Lower leg skin (tissue), 4 donors: ENCODE data around the gene MARVELD1. TPM values are rescaled to one million over a fixed set of nuclear protein-coding genes. Genes with fewer than 3 reads are reported as not detected.

Experiments used
- DNase-seq, 2 donors: peaks; one replicate each; pipeline ENCODE4 v3.0.0-alpha.2; 2019; ENCODE audit warnings: low spot score in 2 of 2
- H3K4me3 ChIP-seq: fragments of 200-600 bp; sonication (generic); 2 replicates; pipeline ENCODE4 v1.5.1; 2017; ENCODE audit warnings: mild to moderate bottlenecking, low read depth; ENCODE audit not compliant: poor library complexity, severe bottlenecking
- POLR2A ChIP-seq, 2 donors: fragments of 450-650 bp; IDR thresholded peaks; one replicate each; pipeline ENCODE4 v1.6.1; 2016 to 2017; ENCODE audit warnings: antibody characterized with exemption in 2 of 2, mild to moderate bottlenecking in 1 of 2, moderate library complexity in 1 of 2
- WGBS, 2 donors: methylation state at CpG; one replicate each; pipeline ENCODE4 v1.1.5; 2018; 5-methylcytosine and 5-hydroxymethylcytosine counted together
- intact Hi-C: fragments of 100-400 bp; cut with DNase I; formaldehyde crosslinking; loops from one replicate; pipeline ENCODE4 v1.15.0; 2023; ENCODE audit warnings: low total_unique reads
- total RNA-seq, 4 donors: library from RNA; depleted of rRNA; stranded (reverse); fragments of >200 nt; gene quantifications; one replicate each; pipeline ENCODE4 v1.1.0, GENCODE V29; 2016
- TF ChIP-seq, protein P1 (sequence below), 3 donors: fragments of 450-650 bp; IDR thresholded peaks; one replicate each; pipeline ENCODE4 v1.5.1; 2016; ENCODE audit warnings: antibody characterized with exemption in 3 of 3, mild to moderate bottlenecking in 3 of 3, moderate library complexity in 2 of 3

Gene MARVELD1
- total RNA-seq, 4 donors from 2014 or later, result 22.5 to 50.2 (median 30.3) TPM

DNA sequence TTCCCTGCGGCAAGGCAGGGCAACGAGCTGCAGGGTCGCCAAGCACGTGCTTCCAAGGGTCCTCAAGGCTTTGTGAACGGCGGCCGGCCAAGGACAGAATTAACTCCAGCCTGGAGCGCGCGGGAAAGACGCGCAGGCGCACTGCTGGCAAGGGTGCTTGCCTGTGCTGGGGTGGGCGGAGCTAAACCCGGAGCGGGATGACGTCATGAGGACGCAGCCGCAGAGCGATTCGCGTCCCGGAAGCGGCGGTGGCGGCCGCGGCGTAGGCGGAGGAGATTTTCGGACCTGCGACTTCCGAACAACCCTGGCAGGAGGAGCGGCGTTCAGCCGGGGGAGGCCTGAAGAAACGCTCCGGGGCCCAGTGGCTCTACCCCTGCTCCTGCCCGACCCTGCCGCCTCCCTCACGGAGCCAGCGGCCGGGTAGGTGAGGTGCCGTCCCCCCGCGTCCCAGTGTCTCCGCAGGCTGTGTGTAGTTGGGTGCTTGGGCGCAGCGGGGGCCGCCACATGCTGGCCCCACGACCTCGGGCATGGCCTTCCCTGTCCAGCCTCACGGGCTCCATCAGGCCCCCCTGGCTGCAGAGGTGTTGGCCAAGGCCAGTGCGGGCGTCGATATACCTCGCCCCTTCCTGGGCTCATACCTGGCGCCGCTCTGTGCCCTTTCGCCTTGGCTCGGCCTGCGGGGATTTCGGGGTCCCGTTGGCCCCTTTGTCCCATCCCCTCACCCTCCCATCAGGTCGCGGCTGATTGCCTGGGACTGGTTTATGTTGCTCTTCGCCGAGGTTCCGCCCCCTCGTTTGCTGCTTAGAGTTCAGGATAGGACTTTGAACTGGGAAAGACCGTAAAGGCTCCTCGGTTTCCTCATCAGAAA, 23.6 kb downstream of the MARVELD1 start, which contains the start of gene ZFYVE27:
Gene ZFYVE27 (plus strand): TSS at position 227 of the 868 bp plus-strand sequence. CDS start 1,350 bp downstream, outside the sequence.
- peak in 1 of 2 donors; percentile 92 for TF ChIP-seq POLR2A (IDR thresholded peaks at IDR 0.05)
- TF ChIP-seq, protein P1, sequence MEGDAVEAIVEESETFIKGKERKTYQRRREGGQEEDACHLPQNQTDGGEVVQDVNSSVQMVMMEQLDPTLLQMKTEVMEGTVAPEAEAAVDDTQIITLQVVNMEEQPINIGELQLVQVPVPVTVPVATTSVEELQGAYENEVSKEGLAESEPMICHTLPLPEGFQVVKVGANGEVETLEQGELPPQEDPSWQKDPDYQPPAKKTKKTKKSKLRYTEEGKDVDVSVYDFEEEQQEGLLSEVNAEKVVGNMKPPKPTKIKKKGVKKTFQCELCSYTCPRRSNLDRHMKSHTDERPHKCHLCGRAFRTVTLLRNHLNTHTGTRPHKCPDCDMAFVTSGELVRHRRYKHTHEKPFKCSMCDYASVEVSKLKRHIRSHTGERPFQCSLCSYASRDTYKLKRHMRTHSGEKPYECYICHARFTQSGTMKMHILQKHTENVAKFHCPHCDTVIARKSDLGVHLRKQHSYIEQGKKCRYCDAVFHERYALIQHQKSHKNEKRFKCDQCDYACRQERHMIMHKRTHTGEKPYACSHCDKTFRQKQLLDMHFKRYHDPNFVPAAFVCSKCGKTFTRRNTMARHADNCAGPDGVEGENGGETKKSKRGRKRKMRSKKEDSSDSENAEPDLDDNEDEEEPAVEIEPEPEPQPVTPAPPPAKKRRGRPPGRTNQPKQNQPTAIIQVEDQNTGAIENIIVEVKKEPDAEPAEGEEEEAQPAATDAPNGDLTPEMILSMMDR (IDR thresholded peaks at IDR 0.05), result no peak
- WGBS, 2 donors, result 0 to 1% methylated on average over 41 to 59 of the region's 72 CpGs
- DNase-seq, result peak; percentile 93 to 99
- intact Hi-C loops, result no loop called here
- peak within 1 kb of the TSS; percentile 91 for H3K4me3 ChIP-seq

DNA sequence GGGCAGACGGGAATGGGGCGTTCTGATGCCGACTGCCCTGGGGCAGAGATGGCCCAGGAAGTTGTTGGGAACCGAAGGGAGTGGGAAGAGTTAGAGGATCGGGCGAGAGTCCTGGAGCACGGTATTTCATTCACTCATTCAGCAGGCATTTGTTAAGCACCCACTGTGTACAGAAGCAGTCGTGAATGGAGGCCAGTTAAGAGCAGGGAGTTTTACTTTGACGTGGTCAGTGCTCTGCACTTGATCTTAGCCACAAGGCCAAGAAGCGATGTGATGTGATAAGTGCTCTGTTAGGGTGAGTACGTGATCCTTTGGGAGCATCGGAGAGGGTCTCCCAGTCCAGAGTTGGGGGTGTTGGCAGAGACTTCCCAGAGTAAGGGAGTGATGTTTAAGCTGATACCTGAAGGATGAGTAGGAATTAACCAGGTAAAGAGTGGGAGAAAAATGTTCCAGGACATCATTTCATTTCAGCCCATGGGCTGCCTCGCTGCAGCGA, 24.3 kb downstream of the MARVELD1 start:
- peak overlapping the region; percentile 91 for H3K4me3 ChIP-seq
- no peak for TF ChIP-seq POLR2A (IDR thresholded peaks at IDR 0.05)
- intact Hi-C loops, result no loop called here
- 28 to 31% methylated on average over 14 of the region's 14 CpGs for WGBS, 2 donors
- DNase-seq, result no peak

DNA sequence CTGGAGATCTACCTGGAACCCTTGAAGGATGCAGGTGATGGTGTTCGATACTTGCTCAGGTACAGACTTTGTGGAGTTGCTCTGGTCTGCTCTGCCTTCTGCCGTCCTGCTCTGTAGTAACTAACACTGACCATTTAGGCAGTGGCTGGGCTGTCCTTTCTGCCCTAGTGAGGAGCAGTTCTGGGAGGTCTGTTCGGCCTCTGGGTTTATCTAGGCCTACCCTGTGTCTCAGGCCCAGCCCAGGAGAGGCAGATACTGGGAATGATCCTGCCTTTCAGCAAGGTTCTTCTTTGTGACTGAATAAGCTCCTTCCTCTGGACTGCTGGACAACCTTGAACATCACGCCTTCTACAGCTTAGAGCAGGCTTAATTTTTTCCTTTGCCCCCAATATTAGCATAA, 25.1 kb downstream of the MARVELD1 start:
- no peak for DNase-seq
- 93 to 95% methylated on average over 4 of the region's 4 CpGs for WGBS, 2 donors
- TF ChIP-seq, protein P1 (IDR thresholded peaks at IDR 0.05), result no peak
- TF ChIP-seq POLR2A (IDR thresholded peaks at IDR 0.05), result no peak
- no peak overlapping the region for H3K4me3 ChIP-seq
- intact Hi-C loops, result no loop called here

DNA sequence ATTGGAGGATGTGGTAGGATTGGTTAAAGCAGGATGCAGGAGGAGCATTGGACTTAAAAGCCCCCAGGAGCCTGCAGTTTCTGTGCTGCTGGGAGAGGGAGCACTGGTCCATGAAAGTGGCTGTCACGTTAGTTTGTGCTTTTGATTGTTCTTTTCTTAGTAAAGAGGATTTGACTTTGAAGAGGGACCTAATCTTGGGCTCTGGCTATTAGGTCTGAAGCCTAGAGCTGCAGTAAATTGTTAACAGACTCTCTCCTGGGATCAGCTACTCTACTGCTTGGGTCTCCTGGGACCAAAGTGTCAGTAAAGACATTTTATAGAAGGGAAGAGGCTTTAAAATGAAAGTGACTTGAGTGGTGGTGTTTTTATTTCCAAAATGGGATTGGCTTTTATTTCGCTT, 27.1 kb downstream of the MARVELD1 start:
- intact Hi-C loops, result no loop called here
- TF ChIP-seq POLR2A (IDR thresholded peaks at IDR 0.05), result no peak
- TF ChIP-seq, protein P1 (IDR thresholded peaks at IDR 0.05), result no peak
- no peak overlapping the region for H3K4me3 ChIP-seq
- DNase-seq, result no peak
- 93 to 96% methylated on average over 2 of the region's 2 CpGs for WGBS, 2 donors

DNA sequence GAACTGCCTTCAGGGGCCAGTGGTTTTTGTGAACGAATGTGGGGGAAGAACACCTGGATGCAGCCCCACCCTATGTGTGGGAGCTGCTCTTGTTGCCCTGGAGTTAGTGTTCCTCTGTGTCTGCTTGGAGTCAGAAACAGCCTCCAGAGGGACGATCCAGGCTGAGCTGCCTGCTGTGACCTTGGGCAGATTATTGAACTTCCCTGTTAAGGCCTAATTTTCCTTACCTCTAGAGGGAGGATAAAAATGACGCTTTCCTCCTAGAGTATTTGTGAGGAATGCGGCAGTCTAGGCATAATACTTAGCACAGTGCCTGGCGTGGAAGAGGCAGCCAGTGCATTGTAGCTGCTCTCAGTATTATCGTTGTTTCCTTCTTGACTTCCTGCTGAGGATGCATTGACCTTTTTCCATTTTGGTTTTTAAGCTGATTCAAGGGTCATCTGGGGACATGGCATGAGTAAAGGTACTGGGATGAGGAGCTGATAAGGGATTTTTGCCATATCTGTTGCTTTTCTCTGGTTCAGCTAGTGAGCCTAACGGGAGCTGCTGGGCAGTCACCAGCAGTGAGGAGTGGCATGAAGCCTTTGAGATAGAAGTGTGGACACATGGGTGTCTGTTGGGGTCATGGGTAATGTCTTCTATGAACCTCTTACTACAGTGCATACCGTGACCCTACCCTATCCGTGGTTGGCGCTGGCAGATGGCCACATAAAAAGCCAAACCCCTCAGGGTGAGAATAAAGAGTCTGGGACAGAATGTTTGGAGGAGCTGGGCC, 29.8 kb downstream of the MARVELD1 start:
- TF ChIP-seq, protein P1 (IDR thresholded peaks at IDR 0.05), result no peak
- no peak for TF ChIP-seq POLR2A (IDR thresholded peaks at IDR 0.05)
- WGBS, 2 donors, result 59 to 79% methylated on average over 10 of the region's 10 CpGs
- intact Hi-C loops, result no loop called here
- no peak for DNase-seq
- H3K4me3 ChIP-seq, result no peak overlapping the region
